ENCODE results near the gene HSDL1. TPM values are rescaled to one million over a fixed set of nuclear protein-coding genes. Genes with fewer than 3 reads are reported as not detected.

Gene HSDL1
- polyA plus RNA-seq, 4 donors: 7.1 to 18.7 (median 10.4) TPM

- FAIRE-seq (no peak), DNase-seq (no peak)
- Histone ChIP-seq H3K4me3 (ENCODE audit: low read depth in 1 of 3, low read length in 3 of 3) (no peak overlapping the region), H3K4me1 (ENCODE audit: control insufficient read depth in 3 of 3, insufficient read depth in 2 of 3, low read depth in 1 of 3, low read length in 2 of 3) (peaks cover 0 to 7% (median 0%) of the 10 kb centered on the region in 3 donors), H3K36me3 (ENCODE audit: control insufficient read depth in 3 of 3, insufficient read depth in 2 of 3, low read depth in 1 of 3, low read length in 3 of 3) (peaks cover 8 to 63% (median 30%) of the 10 kb centered on the region in 3 donors), H3K27me3 (ENCODE audit: control insufficient read depth in 3 of 3, insufficient read depth in 3 of 3, low read length in 3 of 3) (no peaks in the 10 kb centered on the region), H3K27ac (ENCODE audit: low read depth in 1 of 3, low read length in 2 of 3) (no peak overlapping the region), H3K9me3 (ENCODE audit: control insufficient read depth in 2 of 2, insufficient read depth in 1 of 2, low read depth in 1 of 2, low read length in 1 of 2) (no peaks in the 10 kb centered on the region)
- 91 to 95% (median 92%) methylated on average over 23 to 28 of the region's 28 CpGs for WGBS, 3 donors
Observed at GRCh38 chr16:84178892-84179611, 34.1 kb upstream of the HSDL1 start.

- H3K4me3 ChIP-seq (ENCODE audit: low read depth in 1 of 3, low read length in 3 of 3): no peak overlapping the region
- no peak for DNase-seq
- no peak overlapping the region for H3K27ac ChIP-seq (ENCODE audit: low read depth in 1 of 3, low read length in 2 of 3)
- WGBS, 3 donors: 88 to 93% (median 90%) methylated on average over 15 of the region's 15 CpGs
- peaks cover 0 to 7% (median 0%) of the 10 kb centered on the region in 3 donors for H3K4me1 ChIP-seq (ENCODE audit: control insufficient read depth in 3 of 3, insufficient read depth in 2 of 3, low read depth in 1 of 3, low read length in 2 of 3)
- peaks cover 8 to 55% (median 30%) of the 10 kb centered on the region in 3 donors for H3K36me3 ChIP-seq (ENCODE audit: control insufficient read depth in 3 of 3, insufficient read depth in 2 of 3, low read depth in 1 of 3, low read length in 3 of 3)
- H3K9me3 ChIP-seq (ENCODE audit: control insufficient read depth in 2 of 2, insufficient read depth in 1 of 2, low read depth in 1 of 2, low read length in 1 of 2): no peaks in the 10 kb centered on the region
- no peaks in the 10 kb centered on the region for H3K27me3 ChIP-seq (ENCODE audit: control insufficient read depth in 3 of 3, insufficient read depth in 3 of 3, low read length in 3 of 3)
- no peak for FAIRE-seq
Observed at GRCh38 chr16:84178146-84178765, 33.3 kb upstream of the HSDL1 start.

GRCh38 chr16:84177741-84178073 is 32.7 kb upstream of the HSDL1 start:
- Histone ChIP-seq H3K4me1 (ENCODE audit: control insufficient read depth in 3 of 3, insufficient read depth in 2 of 3, low read depth in 1 of 3, low read length in 2 of 3) (peaks cover 0 to 7% (median 0%) of the 10 kb centered on the region in 3 donors), H3K27me3 (ENCODE audit: control insufficient read depth in 3 of 3, insufficient read depth in 3 of 3, low read length in 3 of 3) (peaks cover 0 to 2% (median 0%) of the 10 kb centered on the region in 3 donors), H3K4me3 (ENCODE audit: low read depth in 1 of 3, low read length in 3 of 3) (no peak overlapping the region), H3K9me3 (ENCODE audit: control insufficient read depth in 2 of 2, insufficient read depth in 1 of 2, low read depth in 1 of 2, low read length in 1 of 2) (no peaks in the 10 kb centered on the region), H3K27ac (ENCODE audit: low read depth in 1 of 3, low read length in 2 of 3) (peak overlapping the region in 1 of 3 donors; percentile 73), H3K36me3 (ENCODE audit: control insufficient read depth in 3 of 3, insufficient read depth in 2 of 3, low read depth in 1 of 3, low read length in 3 of 3) (peaks cover 5 to 50% (median 28%) of the 10 kb centered on the region in 3 donors)
- WGBS, 3 donors: 55 to 70% (median 55%) methylated on average over 9 of the region's 9 CpGs
- FAIRE-seq (no peak), DNase-seq (no peak)

- WGBS, 3 donors: 33 to 57% (median 50%) methylated on average over 18 of the region's 18 CpGs
- H3K36me3 ChIP-seq (ENCODE audit: control insufficient read depth in 3 of 3, insufficient read depth in 2 of 3, low read depth in 1 of 3, low read length in 3 of 3): peaks cover 5 to 37% (median 21%) of the 10 kb centered on the region in 3 donors
- peak in 1 of 2 donors; percentile 15 for DNase-seq
- H3K9me3 ChIP-seq (ENCODE audit: control insufficient read depth in 2 of 2, insufficient read depth in 1 of 2, low read depth in 1 of 2, low read length in 1 of 2): no peaks in the 10 kb centered on the region
- no peak for FAIRE-seq
- peak overlapping the region in 1 of 3 donors; percentile 73 for H3K27ac ChIP-seq (ENCODE audit: low read depth in 1 of 3, low read length in 2 of 3)
- H3K4me3 ChIP-seq (ENCODE audit: low read depth in 1 of 3, low read length in 3 of 3): no peak overlapping the region
- peaks cover 0 to 7% (median 0%) of the 10 kb centered on the region in 3 donors for H3K4me1 ChIP-seq (ENCODE audit: control insufficient read depth in 3 of 3, insufficient read depth in 2 of 3, low read depth in 1 of 3, low read length in 2 of 3)
- H3K27me3 ChIP-seq (ENCODE audit: control insufficient read depth in 3 of 3, insufficient read depth in 3 of 3, low read length in 3 of 3): peaks cover 0 to 3% (median 0%) of the 10 kb centered on the region in 3 donors
Observed at GRCh38 chr16:84176192-84177053, 31.4 kb upstream of the HSDL1 start.

- Histone ChIP-seq H3K27ac (ENCODE audit: low read depth in 1 of 3, low read length in 2 of 3) (no peak overlapping the region), H3K9me3 (ENCODE audit: control insufficient read depth in 2 of 2, insufficient read depth in 1 of 2, low read depth in 1 of 2, low read length in 1 of 2) (no peaks in the 10 kb centered on the region), H3K36me3 (ENCODE audit: control insufficient read depth in 3 of 3, insufficient read depth in 2 of 3, low read depth in 1 of 3, low read length in 3 of 3) (peaks cover 1 to 28% (median 13%) of the 10 kb centered on the region in 3 donors), H3K27me3 (ENCODE audit: control insufficient read depth in 3 of 3, insufficient read depth in 3 of 3, low read length in 3 of 3) (peaks cover 0 to 3% (median 0%) of the 10 kb centered on the region in 3 donors), H3K4me1 (ENCODE audit: control insufficient read depth in 3 of 3, insufficient read depth in 2 of 3, low read depth in 1 of 3, low read length in 2 of 3) (peaks cover 0 to 7% (median 0%) of the 10 kb centered on the region in 3 donors), H3K4me3 (ENCODE audit: low read depth in 1 of 3, low read length in 3 of 3) (no peak overlapping the region)
- DNase-seq (peak; percentile 45 to 67), FAIRE-seq (no peak)
- WGBS, 3 donors: 26 to 45% (median 32%) methylated on average over 10 of the region's 10 CpGs
Observed at GRCh38 chr16:84175350-84176081, 30.5 kb upstream of the HSDL1 start.

- H3K4me3 ChIP-seq (ENCODE audit: low read depth in 1 of 3, low read length in 3 of 3): no peak overlapping the region
- WGBS, 3 donors: 64 to 77% (median 65%) methylated on average over 11 of the region's 11 CpGs
- DNase-seq (no peak), FAIRE-seq (no peak)
- peaks cover 0 to 17% (median 4%) of the 10 kb centered on the region in 3 donors for H3K36me3 ChIP-seq (ENCODE audit: control insufficient read depth in 3 of 3, insufficient read depth in 2 of 3, low read depth in 1 of 3, low read length in 3 of 3)
- H3K27me3 ChIP-seq (ENCODE audit: control insufficient read depth in 3 of 3, insufficient read depth in 3 of 3, low read length in 3 of 3): peaks cover 0 to 3% (median 0%) of the 10 kb centered on the region in 3 donors
- no peak overlapping the region for H3K27ac ChIP-seq (ENCODE audit: low read depth in 1 of 3, low read length in 2 of 3)
- H3K4me1 ChIP-seq (ENCODE audit: control insufficient read depth in 3 of 3, insufficient read depth in 2 of 3, low read depth in 1 of 3, low read length in 2 of 3): peaks cover 0 to 7% (median 0%) of the 10 kb centered on the region in 3 donors
- no peaks in the 10 kb centered on the region for H3K9me3 ChIP-seq (ENCODE audit: control insufficient read depth in 2 of 2, insufficient read depth in 1 of 2, low read depth in 1 of 2, low read length in 1 of 2)
Observed at GRCh38 chr16:84174396-84174795, 29.4 kb upstream of the HSDL1 start.

- 71 to 77% (median 74%) methylated on average over 11 of the region's 11 CpGs for WGBS, 3 donors
- H3K27ac ChIP-seq (ENCODE audit: low read depth in 1 of 3, low read length in 2 of 3): no peak overlapping the region
- peaks cover 0 to 3% (median 2%) of the 10 kb centered on the region in 3 donors for H3K27me3 ChIP-seq (ENCODE audit: control insufficient read depth in 3 of 3, insufficient read depth in 3 of 3, low read length in 3 of 3)
- no peaks in the 10 kb centered on the region for H3K36me3 ChIP-seq (ENCODE audit: control insufficient read depth in 3 of 3, insufficient read depth in 2 of 3, low read depth in 1 of 3, low read length in 3 of 3)
- H3K4me3 ChIP-seq (ENCODE audit: low read depth in 1 of 3, low read length in 3 of 3): no peak overlapping the region
- H3K9me3 ChIP-seq (ENCODE audit: control insufficient read depth in 2 of 2, insufficient read depth in 1 of 2, low read depth in 1 of 2, low read length in 1 of 2): no peaks in the 10 kb centered on the region
- FAIRE-seq (no peak), DNase-seq (no peak)
- H3K4me1 ChIP-seq (ENCODE audit: control insufficient read depth in 3 of 3, insufficient read depth in 2 of 3, low read depth in 1 of 3, low read length in 2 of 3): no peaks in the 10 kb centered on the region
Observed at GRCh38 chr16:84169765-84170310, 24.9 kb upstream of the HSDL1 start.
